Measurements from ENCODE around the gene SDHAF2. TPM values are rescaled to one million over a fixed set of nuclear protein-coding genes. Genes with fewer than 3 reads are reported as not detected.

Gene SDHAF2
- total RNA-seq, 1 experiment from 2014 or later, result 90.4 TPM

DNA sequence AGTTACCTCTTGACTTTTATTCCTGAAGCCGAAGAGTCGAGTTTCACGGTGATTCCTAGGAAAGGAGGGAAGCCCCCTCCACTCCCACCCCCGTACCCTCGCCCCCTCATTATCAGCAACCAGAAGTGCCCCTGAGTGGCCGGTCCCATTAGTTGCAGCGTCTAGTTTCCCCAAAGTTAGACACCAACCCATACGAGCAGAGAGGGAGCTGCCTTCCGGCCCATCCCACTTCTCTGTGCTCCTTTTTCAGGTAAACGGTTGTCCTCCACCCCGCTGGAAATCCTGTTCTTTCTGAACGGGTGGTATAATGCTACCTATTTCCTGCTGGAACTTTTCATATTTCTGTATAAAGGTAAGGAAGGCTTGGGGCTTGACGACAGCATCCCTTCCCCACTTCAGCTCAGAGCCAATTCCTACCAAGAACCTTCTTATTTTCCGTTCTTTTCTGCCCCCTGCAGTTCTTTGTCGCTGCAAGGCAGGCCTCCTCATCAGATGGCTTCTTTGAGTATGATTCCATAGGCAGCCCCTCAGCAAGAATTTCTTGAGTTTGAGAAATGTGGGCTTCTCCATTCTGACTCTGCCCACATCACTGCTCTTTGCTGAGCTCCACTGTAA, 36.8 kb upstream of the SDHAF2 start:
- Histone ChIP-seq H3K27ac (ENCODE audit: low read length) (peak overlapping the region; percentile 59), H3K9me2 (replicated peaks; ENCODE audit: low read length) (no peaks in the 10 kb centered on the region), H3K79me2 (ENCODE audit: low read length) (peaks cover 14% of the 10 kb centered on the region), H3K36me3 (ENCODE audit: low read depth, low read length) (peaks cover 10% of the 10 kb centered on the region; the same call in 1 of the 2 replicates), H3K4me1 (ENCODE audit: insufficient read depth, low read length) (peaks cover 14% of the 10 kb centered on the region), H3K4me3 (ENCODE audit: low read length) (peak overlapping the region; percentile 94), H2AFZ (ENCODE audit: low read length) (peak overlapping the region; percentile 99), H3K9me3 (ENCODE audit: low read length) (no peaks in the 10 kb centered on the region), H3F3A (ENCODE audit: low read length, unreplicated experiment) (no peaks in the 10 kb centered on the region), H3K27me3 (ENCODE audit: low read length) (no peaks in the 10 kb centered on the region), H3K9ac (ENCODE audit: low read length) (peak overlapping the region; percentile 89), H4K20me1 (ENCODE audit: low read length) (no peaks in the 10 kb centered on the region), H3K4me2 (ENCODE audit: low read length) (peak overlapping the region; percentile 98)
- ATAC-seq (peak; percentile 45), DNase-seq (peak; percentile 53)
- intact Hi-C loops (cut with micrococcal nuclease), result loop anchor here (2.0 kb wide), 1 partner anchor 56 kb away; no protein-coding TSS in a partner anchor
- ChIA-PET POLR2A (ENCODE audit: unreplicated experiment) (interaction anchor here (0.8 to 1.9 kb wide), 2 partner anchors 9 to 31 kb away, joined by 5 to 6 read pairs; partner anchors contain the start of genes CYB561A3 and TMEM138), CTCF (interaction anchor here (0.6 to 1.3 kb wide), 5 partner anchors 31 to 191 kb away, joined by 3 to 18 read pairs (median 6); partner anchors contain the start of gene TMEM138)
- TF ChIP-seq EZH2phosphoT487 (IDR thresholded peaks at IDR 0.05; ENCODE audit: borderline replicate concordance, low read length) (no peak), EZH2 (IDR thresholded peaks at IDR 0.05; ENCODE audit: low read length, unreplicated experiment) (no peak)
- TF ChIP-seq, protein P1, sequence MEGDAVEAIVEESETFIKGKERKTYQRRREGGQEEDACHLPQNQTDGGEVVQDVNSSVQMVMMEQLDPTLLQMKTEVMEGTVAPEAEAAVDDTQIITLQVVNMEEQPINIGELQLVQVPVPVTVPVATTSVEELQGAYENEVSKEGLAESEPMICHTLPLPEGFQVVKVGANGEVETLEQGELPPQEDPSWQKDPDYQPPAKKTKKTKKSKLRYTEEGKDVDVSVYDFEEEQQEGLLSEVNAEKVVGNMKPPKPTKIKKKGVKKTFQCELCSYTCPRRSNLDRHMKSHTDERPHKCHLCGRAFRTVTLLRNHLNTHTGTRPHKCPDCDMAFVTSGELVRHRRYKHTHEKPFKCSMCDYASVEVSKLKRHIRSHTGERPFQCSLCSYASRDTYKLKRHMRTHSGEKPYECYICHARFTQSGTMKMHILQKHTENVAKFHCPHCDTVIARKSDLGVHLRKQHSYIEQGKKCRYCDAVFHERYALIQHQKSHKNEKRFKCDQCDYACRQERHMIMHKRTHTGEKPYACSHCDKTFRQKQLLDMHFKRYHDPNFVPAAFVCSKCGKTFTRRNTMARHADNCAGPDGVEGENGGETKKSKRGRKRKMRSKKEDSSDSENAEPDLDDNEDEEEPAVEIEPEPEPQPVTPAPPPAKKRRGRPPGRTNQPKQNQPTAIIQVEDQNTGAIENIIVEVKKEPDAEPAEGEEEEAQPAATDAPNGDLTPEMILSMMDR (conservative IDR thresholded peaks at IDR 0.05; ENCODE audit: low read depth, low read length), result peak; percentile 59
- BruUV-seq (replicated peaks), result no TSS peak

DNA sequence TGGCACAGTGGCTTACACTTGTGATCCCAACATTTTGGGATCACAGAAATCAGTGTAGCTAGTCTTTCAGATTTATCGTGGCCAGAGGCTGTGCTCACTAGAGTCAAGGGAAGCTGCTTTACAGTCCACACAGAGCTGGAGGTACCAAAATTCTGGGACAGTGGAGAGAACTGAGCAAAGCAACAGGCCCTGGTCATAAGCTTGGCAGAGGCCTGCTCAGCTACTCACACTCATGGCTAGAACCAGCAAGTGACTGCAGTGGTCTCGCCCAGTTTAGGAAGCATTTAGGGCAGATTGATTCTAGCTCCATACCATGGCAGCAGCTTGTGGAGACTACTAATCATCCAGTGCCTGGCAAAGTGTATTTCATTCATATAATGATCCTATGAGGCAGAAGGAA, 28.8 kb upstream of the SDHAF2 start:
- H3K9ac ChIP-seq (ENCODE audit: low read length), result no peak overlapping the region
- H3K36me3 ChIP-seq (ENCODE audit: low read depth, low read length), result peaks cover 49% of the 10 kb centered on the region
- no peaks in the 10 kb centered on the region; the same call in 1 of the 2 replicates for H4K20me1 ChIP-seq (ENCODE audit: low read length)
- CTCF ChIA-PET, result interaction anchor here (0.6 to 1.0 kb wide), 3 partner anchors 17 to 67 kb away, joined by 3 to 4 read pairs (median 3); no protein-coding TSS in a partner anchor
- peaks cover 3% of the 10 kb centered on the region for H3F3A ChIP-seq (ENCODE audit: low read length, unreplicated experiment)
- no peak overlapping the region for H3K4me3 ChIP-seq (ENCODE audit: low read length)
- intact Hi-C loops (cut with micrococcal nuclease), result no loop called here
- no peak overlapping the region for H3K4me2 ChIP-seq (ENCODE audit: low read length)
- ATAC-seq, result peak; percentile 20; the same call in 1 of the 2 replicates
- no TSS peak for BruUV-seq (replicated peaks)
- H2AFZ ChIP-seq (ENCODE audit: low read length), result no peak overlapping the region
- H3K27ac ChIP-seq (ENCODE audit: low read length), result no peak overlapping the region
- H3K4me1 ChIP-seq (ENCODE audit: insufficient read depth, low read length), result no peaks in the 10 kb centered on the region
- H3K9me2 ChIP-seq (replicated peaks; ENCODE audit: low read length), result no peaks in the 10 kb centered on the region
- no peaks in the 10 kb centered on the region for H3K79me2 ChIP-seq (ENCODE audit: low read length)
- H3K27me3 ChIP-seq (ENCODE audit: low read length), result no peaks in the 10 kb centered on the region
- no peak for TF ChIP-seq EZH2 (IDR thresholded peaks at IDR 0.05; ENCODE audit: low read length, unreplicated experiment)
- TF ChIP-seq, protein P1 (conservative IDR thresholded peaks at IDR 0.05; ENCODE audit: low read depth, low read length), result no peak
- no peak for TF ChIP-seq EZH2phosphoT487 (IDR thresholded peaks at IDR 0.05; ENCODE audit: borderline replicate concordance, low read length)
- DNase-seq, result no peak
- POLR2A ChIA-PET (ENCODE audit: unreplicated experiment), result no interaction called here
- no peaks in the 10 kb centered on the region for H3K9me3 ChIP-seq (ENCODE audit: low read length)

DNA sequence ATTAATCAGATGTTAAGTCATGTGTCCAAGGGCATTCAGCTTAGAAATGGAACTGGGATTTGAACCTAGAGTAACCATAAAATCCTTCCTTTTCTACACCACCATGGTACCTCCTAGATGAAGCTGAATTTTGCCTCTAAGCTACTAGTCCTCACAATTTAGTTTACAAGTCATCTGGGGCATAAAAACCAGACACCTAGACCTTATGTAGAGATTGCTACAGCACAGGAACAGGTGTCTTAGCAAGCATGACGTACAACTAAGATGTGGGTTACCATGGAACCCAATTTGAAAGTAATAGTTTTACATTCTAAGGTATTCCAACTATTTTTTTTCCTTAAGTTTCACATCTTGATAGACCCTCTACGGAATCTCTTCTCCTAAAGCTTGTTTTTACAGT, 28.4 kb upstream of the SDHAF2 start:
- DNase-seq, result no peak
- TF ChIP-seq, protein P1 (conservative IDR thresholded peaks at IDR 0.05; ENCODE audit: low read depth, low read length), result no peak
- TF ChIP-seq EZH2phosphoT487 (IDR thresholded peaks at IDR 0.05; ENCODE audit: borderline replicate concordance, low read length), result no peak
- TF ChIP-seq EZH2 (IDR thresholded peaks at IDR 0.05; ENCODE audit: low read length, unreplicated experiment), result no peak
- peaks cover 3% of the 10 kb centered on the region for H3F3A ChIP-seq (ENCODE audit: low read length, unreplicated experiment)
- no peaks in the 10 kb centered on the region for H3K9me3 ChIP-seq (ENCODE audit: low read length)
- no peak overlapping the region for H3K4me2 ChIP-seq (ENCODE audit: low read length)
- H3K4me1 ChIP-seq (ENCODE audit: insufficient read depth, low read length), result no peaks in the 10 kb centered on the region
- no peaks in the 10 kb centered on the region for H3K9me2 ChIP-seq (replicated peaks; ENCODE audit: low read length)
- H3K36me3 ChIP-seq (ENCODE audit: low read depth, low read length), result peaks cover 52% of the 10 kb centered on the region
- ChIA-PET POLR2A (ENCODE audit: unreplicated experiment) (interaction anchor here (0.7 kb wide), 1 partner anchor 8 kb away, joined by 5 read pairs; no protein-coding TSS in a partner anchor), CTCF (interaction anchor here (0.6 to 1.0 kb wide), 3 partner anchors 17 to 67 kb away, joined by 3 to 4 read pairs (median 3); no protein-coding TSS in a partner anchor)
- no peak overlapping the region for H3K4me3 ChIP-seq (ENCODE audit: low read length)
- H3K79me2 ChIP-seq (ENCODE audit: low read length), result no peaks in the 10 kb centered on the region
- H3K9ac ChIP-seq (ENCODE audit: low read length), result no peak overlapping the region
- no TSS peak for BruUV-seq (replicated peaks)
- no peak overlapping the region for H2AFZ ChIP-seq (ENCODE audit: low read length)
- H3K27me3 ChIP-seq (ENCODE audit: low read length), result no peaks in the 10 kb centered on the region
- intact Hi-C loops (cut with micrococcal nuclease), result no loop called here
- ATAC-seq, result no peak
- H4K20me1 ChIP-seq (ENCODE audit: low read length), result no peaks in the 10 kb centered on the region; the same call in 1 of the 2 replicates
- no peak overlapping the region for H3K27ac ChIP-seq (ENCODE audit: low read length)

Measured in PC-3 (cell line).